HepG2 (cell line): Measurements from ENCODE around the gene COBL. TPM values are rescaled to one million over a fixed set of nuclear protein-coding genes. Genes with fewer than 3 reads are reported as not detected.
A peak's percentile ranks its signal among the peaks of the same experiment; 100 is the strongest.

ENCODE experiments used
- ATAC-seq: fragments of 200-7000 bp; cut with Tn5 transposase; 3 replicates; pipeline ENCODE4 v1.9.1; 2020; ENCODE audit warnings: mild to moderate bottlenecking, moderate library complexity
- BruUV-seq: library from RNA; stranded (reverse); fragments of 400-500 nt; replicated peaks from 2 replicates; lab custom pipeline; 2021; lab: Mats Ljungman, UMichigan
- CTCF ChIA-PET: fragments of 300-600 bp; formaldehyde crosslinking; extraction: SDS; loops from one replicate; lab custom pipeline; 2021; ENCODE audit warnings: low total read pairs, inconsistent platforms, low intra/inter-chr PET ratio; lab: Yijun Ruan, JAX
- POLR2A ChIA-PET: fragments of 350-600 bp; sonication (Branson Sonifier 250); formaldehyde crosslinking; loops from one replicate; lab custom pipeline; 2020; ENCODE audit warnings: antibody characterized with exemption, inconsistent platforms; lab: Yijun Ruan, JAX
- DNase-seq: peaks from one replicate; pipeline ENCODE4 v3.0.0-alpha.2; 2015; ENCODE audit warnings: low spot score
- FAIRE-seq: peaks from 3 replicates; lab custom pipeline; 2011; peaks lifted over from hg19 to GRCh38; lab: Jason Lieb, UNC
- H2AFZ ChIP-seq: one replicate; pipeline ENCODE4 v1.6.1; 2011; ENCODE audit warnings: low read length, inconsistent platforms
- H3K27ac ChIP-seq: fragments of 300-600 bp; 3 replicates; pipeline ENCODE4 v1.8.0; 2011; ENCODE audit warnings: mixed run types, mild to moderate bottlenecking, mixed read lengths, low read length, inconsistent platforms; ENCODE audit not compliant: insufficient read depth; ENCODE audit errors: extremely low read length
- H3K27me3 ChIP-seq, 2 experiments: fragments of 200-600 bp in 1 of 2; 2 replicates in 1 of 2; 3 replicates in 1 of 2; pipeline versions ENCODE4 v1.6.0 to v1.8.0; 2011; ENCODE audit warnings: low read length in 2 of 2, mild to moderate bottlenecking in 2 of 2, moderate library complexity in 2 of 2, inconsistent platforms in 1 of 2; ENCODE audit not compliant: insufficient read depth in 2 of 2, control insufficient read depth in 1 of 2
- H3K36me3 ChIP-seq, 2 experiments: fragments of 200-600 bp in 1 of 2; replicated peaks in 1 of 2; 2 replicates in 1 of 2; 3 replicates in 1 of 2; pipeline versions ENCODE4 v1.5.1 to v1.8.0; 2011; ENCODE audit warnings: low read length in 2 of 2, inconsistent platforms in 1 of 2; ENCODE audit not compliant: insufficient read depth in 2 of 2, control insufficient read depth in 1 of 2
- H3K4me1 ChIP-seq: 2 replicates; pipeline ENCODE4 v1.5.1; 2012; ENCODE audit warnings: low read length, inconsistent platforms; ENCODE audit not compliant: insufficient read depth
- H3K4me2 ChIP-seq: 2 replicates; pipeline ENCODE4 v1.6.0; 2011; ENCODE audit warnings: low read depth, low read length, inconsistent platforms
- H3K4me3 ChIP-seq, 3 experiments: fragments of 200-600 bp in 1 of 3; sonication (generic), shearing (Covaris generic) in 1 of 3; replicated peaks in 1 of 3; 2 replicates each; pipeline ENCODE4 v1.5.1; 2011 to 2016; ENCODE audit warnings: low read length in 3 of 3, inconsistent platforms in 2 of 3, low read depth in 2 of 3, mild to moderate bottlenecking in 2 of 3, control low read depth in 1 of 3, mixed read lengths in 1 of 3; ENCODE audit not compliant: insufficient read depth in 1 of 3
- H3K79me2 ChIP-seq: one replicate; pipeline ENCODE4 v1.6.1; 2011; ENCODE audit warnings: low read length, inconsistent platforms; ENCODE audit not compliant: insufficient read depth
- H3K9ac ChIP-seq: 2 replicates; pipeline ENCODE4 v1.6.0; 2011; ENCODE audit warnings: mild to moderate bottlenecking, low read depth, low read length, inconsistent platforms; ENCODE audit not compliant: insufficient read depth
- H3K9me3 ChIP-seq: 2 replicates; pipeline ENCODE4 v1.5.1; 2012; ENCODE audit warnings: mild to moderate bottlenecking, low read length
- H4K20me1 ChIP-seq: 2 replicates; pipeline ENCODE4 v1.6.0; 2011; ENCODE audit warnings: inconsistent platforms, mild to moderate bottlenecking, low read length, moderate library complexity; ENCODE audit not compliant: insufficient read depth
- CENPT ChIP-seq: sonication (generic); formaldehyde crosslinking; IDR thresholded peaks from 2 replicates; pipeline ENCODE4 v1.8.0; 2022; ENCODE audit warnings: low read depth, mild to moderate bottlenecking, moderate library complexity, missing genetic modification reagents
- PAXIP1 ChIP-seq: sonication (generic); formaldehyde crosslinking; conservative IDR thresholded peaks from 2 replicates; pipeline ENCODE4 v1.4.0; 2020; ENCODE audit warnings: mild to moderate bottlenecking, missing genetic modification reagents, moderate library complexity
- ZBTB46 ChIP-seq: sonication (generic); formaldehyde crosslinking; IDR thresholded peaks from 2 replicates; pipeline ENCODE4 v1.4.0; 2020; ENCODE audit warnings: mild to moderate bottlenecking, missing genetic modification reagents, borderline replicate concordance
- ZBTB7B ChIP-seq: sonication (generic); formaldehyde crosslinking; IDR thresholded peaks from 2 replicates; pipeline ENCODE4 v1.4.0; 2020; ENCODE audit warnings: missing genetic modification reagents
- ZNF207 ChIP-seq: fragments of 450-650 bp; IDR thresholded peaks from 2 replicates; pipeline ENCODE4 v1.6.1; 2016; ENCODE audit warnings: antibody characterized with exemption, borderline replicate concordance
- ZNF547 ChIP-seq: sonication (generic); formaldehyde crosslinking; IDR thresholded peaks from 2 replicates; pipeline ENCODE4 v1.5.1; 2020; ENCODE audit warnings: mild to moderate bottlenecking, missing genetic modification reagents
- ZNF562 ChIP-seq: sonication (generic); formaldehyde crosslinking; IDR thresholded peaks from 2 replicates; pipeline ENCODE4 v1.8.0; 2022; ENCODE audit warnings: missing genetic modification reagents, borderline replicate concordance
- ZNF761 ChIP-seq: sonication (generic); formaldehyde crosslinking; conservative IDR thresholded peaks from 2 replicates; pipeline ENCODE4 v1.4.0; 2020; ENCODE audit warnings: mild to moderate bottlenecking, missing genetic modification reagents
- ZNF773 ChIP-seq: sonication (generic); formaldehyde crosslinking; IDR thresholded peaks from 2 replicates; pipeline ENCODE4 v1.4.0; 2020; ENCODE audit warnings: missing genetic modification reagents, borderline replicate concordance
- ZNF816 ChIP-seq: sonication (generic); formaldehyde crosslinking; IDR thresholded peaks from 2 replicates; pipeline ENCODE4 v1.8.0; 2022; ENCODE audit warnings: missing genetic modification reagents, mild to moderate bottlenecking, borderline replicate concordance
- ZNF883 ChIP-seq: sonication (generic); formaldehyde crosslinking; IDR thresholded peaks from 2 replicates; pipeline ENCODE4 v1.5.1; 2020; ENCODE audit warnings: mild to moderate bottlenecking, missing genetic modification reagents; ENCODE audit errors: not compliant biosample characterization
- WGBS: methylation state at CpG from one replicate; pipeline ENCODE4 v1.1.6; 2017; ENCODE audit warnings: low lambda C conversion rate; 5-methylcytosine and 5-hydroxymethylcytosine counted together
- in situ Hi-C: cut with HindIII; loops from 2 replicates; pipeline ENCODE4 v1.10.0; 2017; ENCODE audit warnings: low pct_unique_long_range_greater_than_20kb; ENCODE audit not compliant: extremely low pct_ligation_motif_present
- intact Hi-C: fragments of 100-400 bp; cut with micrococcal nuclease; formaldehyde crosslinking; loops from one replicate; pipeline ENCODE4 v1.10.0; 2022; ENCODE audit not compliant: unreplicated experiment
- polyA plus RNA-seq, 8 experiments: library from polyadenylated mRNA; depleted of rRNA in 3 of 8; stranded (reverse) in 7 of 8; unstranded in 1 of 8; fragments of >200 nt; fragmentation: Illumina TruSeq in 4 of 8; extraction: Trizol in 4 of 8; gene quantifications; 2 replicates each; pipeline versions ENCODE4 v1.2.1 to v1.2.3, GENCODE V29; 2011 to 2016; ENCODE audit warnings: low read depth in 4 of 8, missing spikeins in 1 of 8, mixed read lengths in 1 of 8; ENCODE audit not compliant: insufficient read depth in 1 of 8
- total RNA-seq, 5 experiments: library from RNA; depleted of rRNA; stranded (reverse); fragments of >200 nt; fragmentation: Illumina TruSeq; extraction: Trizol; gene quantifications; 2 replicates each; pipeline ENCODE4 v1.2.3, GENCODE V29; 2016; ENCODE audit warnings: low read depth in 1 of 5

COBL gene
- total and polyA plus RNA-seq, 2 of the 13 experiments (the other 11 are each of a cell fraction or from before 2014, with no cell fraction given): 3.8 to 4.9 TPM

- no TSS peak for BruUV-seq
- Histone ChIP-seq H3K9me3 (peaks cover 20% of the 10 kb centered on the region), H3K9ac (no peak overlapping the region), H3K27me3 (no peaks in the 10 kb centered on the region)
- TF ChIP-seq ZNF547 (CRISPR knock-in tag): no peak
- TF ChIP-seq ZNF562 (CRISPR knock-in tag): peak; percentile 86; the same call in 1 of the 2 replicates
- no peak for TF ChIP-seq ZNF761
- no peak for TF ChIP-seq CENPT
- no peak for TF ChIP-seq ZNF207
- TF ChIP-seq, all 625 proteins: peak for 1
- intact Hi-C loops: no loop called here
- Histone ChIP-seq H2AFZ (no peak overlapping the region), H3K4me3 (no peak overlapping the region), H4K20me1 (no peaks in the 10 kb centered on the region), H3K27ac (no peak overlapping the region), H3K79me2 (no peaks in the 10 kb centered on the region), H3K4me2 (no peak overlapping the region), H3K36me3 (0 out of 5 replicates have a peak, but pooled peaks cover 0 to 6% of the 10 kb centered on the region in 2 experiments), H3K4me1 (peaks cover 9% of the 10 kb centered on the region; the same call in 1 of the 2 replicates)
- ChIA-PET CTCF (no interaction called here), POLR2A (no interaction called here)
- in situ Hi-C loops: loop anchor here (25.0 kb wide), 1 partner anchor 685 kb away; the partner anchor contains the start of gene FIGNL1
- DNase-seq (no peak), ATAC-seq (no peak), FAIRE-seq (no peak)
- 97% methylated on average over 4 of the region's 7 CpGs for WGBS
These were observed 169.6 kb downstream of the COBL start for GRCh38 chr7:51146816-51147586.

- Histone ChIP-seq H3K36me3 (0 out of 5 replicates have a peak, but pooled peaks cover 0 to 6% of the 10 kb centered on the region in 2 experiments), H2AFZ (no peak overlapping the region), H3K9ac (no peak overlapping the region), H3K79me2 (no peaks in the 10 kb centered on the region), H3K4me3 (no peak overlapping the region), H3K27ac (no peak overlapping the region), H3K4me2 (no peak overlapping the region), H3K4me1 (no peaks in the 10 kb centered on the region), H3K27me3 (no peaks in the 10 kb centered on the region), H3K9me3 (peaks cover 20% of the 10 kb centered on the region), H4K20me1 (no peaks in the 10 kb centered on the region)
- DNase-seq (no peak), FAIRE-seq (no peak), ATAC-seq (no peak)
- WGBS: 86% methylated on average over 6 of the region's 7 CpGs
- ChIA-PET CTCF (no interaction called here), POLR2A (no interaction called here)
- in situ Hi-C loops (loop anchor here (25.0 kb wide), 1 partner anchor 682 kb away; the partner anchor contains the start of gene FIGNL1), intact Hi-C loops (no loop called here)
- BruUV-seq: no TSS peak
- TF ChIP-seq ZNF816 (no peak), ZBTB7B (CRISPR knock-in tag) (no peak), ZNF883 (CRISPR knock-in tag) (no peak), PAXIP1 (CRISPR knock-in tag) (no peak), ZBTB46 (CRISPR knock-in tag) (no peak), ZNF773 (no peak)
These were observed 172.4 kb downstream of the COBL start for GRCh38 chr7:51144178-51144577.
